ENCODE data around the gene PARN.

- TF ChIP-seq, protein P1, sequence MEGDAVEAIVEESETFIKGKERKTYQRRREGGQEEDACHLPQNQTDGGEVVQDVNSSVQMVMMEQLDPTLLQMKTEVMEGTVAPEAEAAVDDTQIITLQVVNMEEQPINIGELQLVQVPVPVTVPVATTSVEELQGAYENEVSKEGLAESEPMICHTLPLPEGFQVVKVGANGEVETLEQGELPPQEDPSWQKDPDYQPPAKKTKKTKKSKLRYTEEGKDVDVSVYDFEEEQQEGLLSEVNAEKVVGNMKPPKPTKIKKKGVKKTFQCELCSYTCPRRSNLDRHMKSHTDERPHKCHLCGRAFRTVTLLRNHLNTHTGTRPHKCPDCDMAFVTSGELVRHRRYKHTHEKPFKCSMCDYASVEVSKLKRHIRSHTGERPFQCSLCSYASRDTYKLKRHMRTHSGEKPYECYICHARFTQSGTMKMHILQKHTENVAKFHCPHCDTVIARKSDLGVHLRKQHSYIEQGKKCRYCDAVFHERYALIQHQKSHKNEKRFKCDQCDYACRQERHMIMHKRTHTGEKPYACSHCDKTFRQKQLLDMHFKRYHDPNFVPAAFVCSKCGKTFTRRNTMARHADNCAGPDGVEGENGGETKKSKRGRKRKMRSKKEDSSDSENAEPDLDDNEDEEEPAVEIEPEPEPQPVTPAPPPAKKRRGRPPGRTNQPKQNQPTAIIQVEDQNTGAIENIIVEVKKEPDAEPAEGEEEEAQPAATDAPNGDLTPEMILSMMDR (IDR thresholded peaks at IDR 0.05), result no peak
- TF ChIP-seq POLR2A (IDR thresholded peaks at IDR 0.05), result no peak
Measured at GRCh38 chr16:14667347-14668266, 37.5 kb upstream of the PARN start.

All from adrenal gland (tissue), 5 donors.